ENCODE results near the gene COL4A2.

Gene COL4A2

GRCh38 chr13:110438211-110438610 lies 131.1 kb downstream of the COL4A2 start:
- no peaks in the 10 kb centered on the region for H3K9me2 ChIP-seq (replicated peaks; ENCODE audit: low read depth, low read length)
- H2AFZ ChIP-seq (ENCODE audit: low read length): no peak overlapping the region
- H3K4me3 ChIP-seq (ENCODE audit: low read length, poor library complexity, severe bottlenecking): no peak overlapping the region
- H3K4me2 ChIP-seq (ENCODE audit: low read depth, low read length, poor library complexity, severe bottlenecking): no peak overlapping the region
- no peaks in the 10 kb centered on the region for H3K79me2 ChIP-seq (ENCODE audit: insufficient read depth, low read length)
- TF ChIP-seq EZH2phosphoT487 (IDR thresholded peaks at IDR 0.05; ENCODE audit: borderline replicate concordance) (no peak), CTCF (conservative IDR thresholded peaks at IDR 0.05; ENCODE audit: low read length) (no peak)
- H4K20me1 ChIP-seq (ENCODE audit: insufficient read depth, low read length, poor library complexity, severe bottlenecking): no peaks in the 10 kb centered on the region
- no peaks in the 10 kb centered on the region for H3K9me3 ChIP-seq (ENCODE audit: insufficient read depth, low read depth, low read length)
- H3K9ac ChIP-seq (ENCODE audit: low read depth, low read length, poor library complexity, severe bottlenecking): no peak overlapping the region
- H3F3A ChIP-seq (ENCODE audit: low read depth): no peaks in the 10 kb centered on the region
- no peaks in the 10 kb centered on the region for H3K4me1 ChIP-seq (ENCODE audit: insufficient read depth, low read length, poor library complexity, severe bottlenecking)
- H3K36me3 ChIP-seq (ENCODE audit: insufficient read depth, low read length): no peaks in the 10 kb centered on the region
- H3K27me3 ChIP-seq (ENCODE audit: insufficient read depth, low read length, poor library complexity, severe bottlenecking): no peaks in the 10 kb centered on the region

- H3K4me1 ChIP-seq (ENCODE audit: insufficient read depth, low read length, poor library complexity, severe bottlenecking): no peaks in the 10 kb centered on the region
- H3K27me3 ChIP-seq (ENCODE audit: insufficient read depth, low read length, poor library complexity, severe bottlenecking): no peaks in the 10 kb centered on the region
- no peaks in the 10 kb centered on the region for H4K20me1 ChIP-seq (ENCODE audit: insufficient read depth, low read length, poor library complexity, severe bottlenecking)
- H3K9ac ChIP-seq (ENCODE audit: low read depth, low read length, poor library complexity, severe bottlenecking): no peak overlapping the region
- H3K79me2 ChIP-seq (ENCODE audit: insufficient read depth, low read length): no peaks in the 10 kb centered on the region
- H3K4me2 ChIP-seq (ENCODE audit: low read depth, low read length, poor library complexity, severe bottlenecking): no peak overlapping the region
- no peaks in the 10 kb centered on the region for H3K36me3 ChIP-seq (ENCODE audit: insufficient read depth, low read length)
- no peak for TF ChIP-seq EZH2phosphoT487 (IDR thresholded peaks at IDR 0.05; ENCODE audit: borderline replicate concordance)
- TF ChIP-seq CTCF (conservative IDR thresholded peaks at IDR 0.05; ENCODE audit: low read length): no peak
- H3K9me2 ChIP-seq (replicated peaks; ENCODE audit: low read depth, low read length): no peaks in the 10 kb centered on the region
- H2AFZ ChIP-seq (ENCODE audit: low read length): no peak overlapping the region
- H3K4me3 ChIP-seq (ENCODE audit: low read length, poor library complexity, severe bottlenecking): no peak overlapping the region
- H3K9me3 ChIP-seq (ENCODE audit: insufficient read depth, low read depth, low read length): no peaks in the 10 kb centered on the region
- H3F3A ChIP-seq (ENCODE audit: low read depth): no peaks in the 10 kb centered on the region
Observed at GRCh38 chr13:110438776-110439175, 131.7 kb downstream of the COL4A2 start.

- Histone ChIP-seq H3K4me1 (ENCODE audit: insufficient read depth, low read length, poor library complexity, severe bottlenecking) (no peaks in the 10 kb centered on the region), H3K4me2 (ENCODE audit: low read depth, low read length, poor library complexity, severe bottlenecking) (no peak overlapping the region), H3K27me3 (ENCODE audit: insufficient read depth, low read length, poor library complexity, severe bottlenecking) (no peaks in the 10 kb centered on the region), H3K9ac (ENCODE audit: low read depth, low read length, poor library complexity, severe bottlenecking) (no peak overlapping the region), H3K36me3 (ENCODE audit: insufficient read depth, low read length) (no peaks in the 10 kb centered on the region), H3K79me2 (ENCODE audit: insufficient read depth, low read length) (no peaks in the 10 kb centered on the region), H3F3A (ENCODE audit: low read depth) (no peaks in the 10 kb centered on the region), H3K9me2 (replicated peaks; ENCODE audit: low read depth, low read length) (no peaks in the 10 kb centered on the region), H3K4me3 (ENCODE audit: low read length, poor library complexity, severe bottlenecking) (no peak overlapping the region), H4K20me1 (ENCODE audit: insufficient read depth, low read length, poor library complexity, severe bottlenecking) (no peaks in the 10 kb centered on the region), H3K9me3 (ENCODE audit: insufficient read depth, low read depth, low read length) (no peaks in the 10 kb centered on the region), H2AFZ (ENCODE audit: low read length) (no peak overlapping the region)
- TF ChIP-seq EZH2phosphoT487 (IDR thresholded peaks at IDR 0.05; ENCODE audit: borderline replicate concordance) (no peak), CTCF (conservative IDR thresholded peaks at IDR 0.05; ENCODE audit: low read length) (no peak)
Observed at GRCh38 chr13:110440946-110441731, 134.1 kb downstream of the COL4A2 start.
